GM18951 (cell line): ENCODE data around the gene TMEM161A.
"Not testable (repeated sequence)": the region's sequence is repeated elsewhere in the genome, so short reads cannot be mapped to it uniquely, and the experiment has no call there.

Experiments used
- POLR2A ChIP-seq: IDR thresholded peaks from 4 replicates; pipeline ENCODE4 v1.6.1; 2011; ENCODE audit warnings: mild to moderate bottlenecking; ENCODE audit not compliant: insufficient read length, insufficient read depth; ENCODE audit errors: extremely low read depth
- in situ Hi-C: fragments of 300-500 bp; cut with MboI; formaldehyde crosslinking; loops from one replicate; pipeline ENCODE4 v1.12.0; 2022; ENCODE audit warnings: low sequenced_read_pairs, mixed read lengths, inconsistent platforms; ENCODE audit not compliant: unreplicated experiment

The TMEM161A gene

GRCh38 chr19:19138109-19138981 lies at the start of gene TMEM161A:
TMEM161A (minus strand) TSS chr19:19138478; CDS start chr19:19138428, 50 bp downstream.
- in situ Hi-C loops, result no loop called here
- TF ChIP-seq POLR2A, result peak; percentile 81

DNA sequence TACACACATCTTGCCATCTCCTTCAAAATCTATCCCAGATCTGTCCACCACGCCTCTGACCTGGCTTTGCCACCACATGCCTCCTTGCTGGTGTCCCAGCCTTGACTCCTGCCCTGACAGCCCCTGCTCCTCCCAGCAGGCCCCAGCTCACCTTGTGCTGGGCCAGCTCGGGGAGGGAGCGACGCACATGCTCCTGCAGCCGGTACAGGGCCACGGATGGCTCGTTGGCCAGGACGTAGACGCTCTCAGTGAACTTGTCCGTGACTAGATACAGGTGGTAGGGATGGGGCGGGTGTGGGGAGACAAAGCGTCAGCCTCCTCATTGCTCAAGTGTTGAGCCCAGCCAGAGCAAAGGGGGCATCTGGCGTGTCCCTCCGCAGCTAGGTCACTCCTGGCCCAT lies 48.5 kb upstream of the TMEM161A start:
- no peak for TF ChIP-seq POLR2A
- in situ Hi-C loops, result loop anchor here (25.0 kb wide), 1 partner anchor 301 kb away; no protein-coding TSS in a partner anchor

GRCh38 chr19:19185853-19186740 lies 47.8 kb upstream of the TMEM161A start:
- in situ Hi-C loops, result loop anchor here (25.0 kb wide), 1 partner anchor 301 kb away; no protein-coding TSS in a partner anchor
- no peak for TF ChIP-seq POLR2A

GRCh38 chr19:19181488-19181998 lies 43.3 kb upstream of the TMEM161A start:
- in situ Hi-C loops, result loop anchor here (25.0 kb wide), 1 partner anchor 306 kb away; no protein-coding TSS in a partner anchor

GRCh38 chr19:19179548-19180441 lies 41.5 kb upstream of the TMEM161A start:
- in situ Hi-C loops, result loop anchor here (25.0 kb wide), 1 partner anchor 308 kb away; no protein-coding TSS in a partner anchor
- no peak for TF ChIP-seq POLR2A

More at GRCh38 chr19:19181488-19181998, 43.3 kb upstream of the TMEM161A start:
- no peak for TF ChIP-seq POLR2A

DNA sequence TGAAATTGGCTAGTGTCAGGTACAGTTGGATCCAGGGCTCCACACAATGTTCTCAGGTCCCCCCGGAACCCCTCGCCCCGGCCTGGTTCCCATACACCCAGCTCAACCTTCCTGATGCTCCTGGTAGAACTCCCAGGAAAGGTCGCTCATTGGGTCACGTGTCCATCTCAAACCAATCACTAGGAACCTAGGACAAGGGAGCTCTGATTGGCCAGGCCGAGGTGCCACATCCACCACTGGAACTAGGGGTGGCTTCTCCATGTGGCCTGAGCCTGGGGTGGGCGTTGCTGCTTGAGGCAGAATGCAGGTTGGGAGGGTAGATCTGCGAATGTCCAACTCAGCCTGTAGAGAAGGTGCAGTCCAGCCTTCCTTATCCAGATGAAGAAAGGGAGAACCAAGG lies 38.7 kb upstream of the TMEM161A start:
- in situ Hi-C loops, result loop anchor here (25.0 kb wide), 1 partner anchor 310 kb away; no protein-coding TSS in a partner anchor
- TF ChIP-seq POLR2A, result no peak

- in situ Hi-C loops, result not testable (repeated sequence)
These were observed 35.0 kb upstream of the TMEM161A start for GRCh38 chr19:19173243-19173642.

DNA sequence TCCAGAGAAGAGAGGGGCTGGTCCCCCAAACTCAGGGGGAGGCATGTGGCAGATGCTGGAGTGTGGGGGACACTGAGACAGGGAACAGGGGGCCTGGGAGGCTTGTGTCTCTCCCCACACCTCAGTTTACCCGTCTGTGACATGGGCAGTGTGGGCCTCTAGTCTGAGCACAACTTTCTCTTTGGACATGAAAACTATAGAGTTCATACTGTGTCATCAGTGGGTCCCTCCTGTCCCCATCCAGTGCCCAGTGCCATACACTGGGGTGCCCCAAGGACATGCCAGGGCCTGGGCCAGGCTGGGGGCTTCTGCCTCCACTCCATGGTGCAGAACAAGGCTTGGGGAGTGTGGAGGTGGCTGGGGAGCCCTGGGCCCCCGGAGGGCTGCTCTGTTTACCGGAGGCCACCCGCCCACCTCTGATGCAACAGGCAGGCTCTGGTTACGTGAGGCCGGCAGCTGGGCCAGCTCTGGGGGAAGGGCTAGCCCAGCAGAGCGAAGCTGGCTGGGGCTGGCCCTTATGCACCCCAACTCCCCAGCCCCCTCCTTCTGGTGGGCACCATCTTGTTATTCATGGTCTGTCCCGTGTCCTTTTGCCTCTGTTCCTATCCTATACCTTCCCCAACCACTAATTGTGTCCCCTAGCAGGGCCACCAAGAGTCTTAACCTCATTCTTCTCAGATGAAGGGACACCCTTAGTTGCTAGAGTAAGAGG lies 33.7 kb upstream of the TMEM161A start:
- in situ Hi-C loops, result no loop called here
- TF ChIP-seq POLR2A, result no peak

GRCh38 chr19:19170873-19171672 lies 32.8 kb upstream of the TMEM161A start:
- in situ Hi-C loops, result no loop called here
- TF ChIP-seq POLR2A, result no peak

DNA sequence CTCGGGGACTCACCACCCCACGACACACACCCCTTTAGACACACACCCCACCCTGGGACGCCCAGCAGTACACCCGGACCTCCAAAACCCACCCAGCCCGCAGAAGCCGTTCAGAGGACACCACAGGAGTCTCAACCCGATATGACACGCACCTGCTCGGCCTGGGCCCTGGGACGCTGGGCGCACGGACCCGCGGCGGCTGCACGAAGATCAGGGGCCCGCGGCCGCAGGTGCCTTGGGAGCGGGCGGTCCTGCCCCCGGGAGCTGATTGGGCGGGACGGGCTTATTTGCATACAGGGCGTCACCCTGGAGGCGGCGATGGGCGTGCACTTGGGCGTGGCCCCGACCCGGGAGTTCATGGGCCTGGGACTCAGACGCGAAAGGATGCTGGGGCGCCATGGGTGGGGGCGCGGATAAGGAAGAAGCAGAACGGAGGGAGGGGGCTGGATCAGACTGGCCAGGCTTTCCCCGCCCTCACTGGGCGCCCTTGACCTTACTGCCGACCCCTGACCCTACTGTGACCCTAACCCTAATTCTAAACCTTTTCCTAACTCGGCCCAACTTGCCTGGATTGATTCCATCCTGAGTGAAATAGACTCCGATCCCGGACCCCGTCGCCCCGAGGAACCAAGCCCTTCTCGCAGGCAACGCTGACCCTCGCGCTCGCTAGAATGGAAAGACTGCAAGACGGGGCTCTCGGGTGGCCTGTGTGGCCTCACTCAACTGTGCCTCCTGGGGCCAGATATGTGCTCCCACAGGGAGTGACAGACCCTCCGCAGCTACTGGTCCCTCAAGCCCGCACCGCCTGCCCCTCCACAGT lies 32.0 kb upstream of the TMEM161A start, which contains the start of gene MEF2B:
Gene MEF2B (minus strand): TSS at position 211 of the 820 bp plus-strand sequence. CDS start 19,528 bp downstream, outside the sequence.
- in situ Hi-C loops, result no loop called here

More for the DNA sequence above, 32.0 kb upstream of the TMEM161A start, which contains the start of gene MEF2B:
- peak; percentile 94 for TF ChIP-seq POLR2A
